Nephron (organoid): ENCODE results near the gene TRAPPC3.

ENCODE experiments used
- H3K27ac Mint-ChIP-seq, 3 experiments: 2 replicates each; pipeline ENCODE4 v1.8.0; 2020; ENCODE audit warnings: mixed read lengths in 3 of 3, mild to moderate bottlenecking in 2 of 3, moderate library complexity in 1 of 3
- H3K27me3 Mint-ChIP-seq: 2 replicates; pipeline ENCODE4 v1.8.0; 2021; ENCODE audit warnings: low read depth, mild to moderate bottlenecking, moderate library complexity, mixed read lengths
- H3K36me3 Mint-ChIP-seq: 2 replicates; pipeline ENCODE4 v1.8.0; 2020; ENCODE audit warnings: low read depth, mixed read lengths
- H3K4me1 Mint-ChIP-seq: 2 replicates; pipeline ENCODE4 v1.8.0; 2020; ENCODE audit warnings: mixed read lengths
- H3K4me3 Mint-ChIP-seq, 3 experiments: 2 replicates each; pipeline ENCODE4 v1.8.0; 2020; ENCODE audit warnings: mild to moderate bottlenecking in 3 of 3, mixed read lengths in 3 of 3, moderate library complexity in 2 of 3
- H3K9me3 Mint-ChIP-seq: 2 replicates; pipeline ENCODE4 v1.8.0; 2020; ENCODE audit warnings: mixed read lengths
- CTCF ChIP-seq, 3 experiments: fragments of 200-600 bp; sonication (generic); IDR thresholded peaks; one replicate each; pipeline ENCODE4 v1.5.0; 2021; ENCODE audit warnings: antibody characterized with exemption in 3 of 3; ENCODE audit not compliant: unreplicated experiment in 3 of 3

TRAPPC3 gene

GRCh38 chr1:36179220-36179600, 29.9 kb upstream of the TRAPPC3 start:
- Mint-ChIP-seq H3K4me1 (peaks cover 21% of the 10 kb centered on the region), H3K27ac (no peak overlapping the region), H3K36me3 (peaks cover 47% of the 10 kb centered on the region), H3K27me3 (no peaks in the 10 kb centered on the region), H3K4me3 (no peak overlapping the region), H3K9me3 (no peaks in the 10 kb centered on the region)
- no peak for TF ChIP-seq CTCF (IDR thresholded peaks at IDR 0.05; ENCODE audit: unreplicated experiment in 3 of 3)

GRCh38 chr1:36178471-36179219, 29.4 kb upstream of the TRAPPC3 start:
- H3K27me3 Mint-ChIP-seq, result no peaks in the 10 kb centered on the region
- no peak overlapping the region for H3K4me3 Mint-ChIP-seq
- no peak for TF ChIP-seq CTCF (IDR thresholded peaks at IDR 0.05; ENCODE audit: unreplicated experiment in 3 of 3)
- peaks cover 27% of the 10 kb centered on the region for H3K4me1 Mint-ChIP-seq
- H3K27ac Mint-ChIP-seq, result no peak overlapping the region
- no peaks in the 10 kb centered on the region for H3K9me3 Mint-ChIP-seq
- peaks cover 53% of the 10 kb centered on the region for H3K36me3 Mint-ChIP-seq

- peaks cover 55% of the 10 kb centered on the region for H3K36me3 Mint-ChIP-seq
These were observed 28.5 kb upstream of the TRAPPC3 start for GRCh38 chr1:36177589-36178431.

GRCh38 chr1:36176106-36176949, 27.0 kb upstream of the TRAPPC3 start:
- no peaks in the 10 kb centered on the region for H3K27me3 Mint-ChIP-seq
- no peaks in the 10 kb centered on the region for H3K9me3 Mint-ChIP-seq
- H3K36me3 Mint-ChIP-seq, result peaks cover 61% of the 10 kb centered on the region
- peaks cover 29% of the 10 kb centered on the region for H3K4me1 Mint-ChIP-seq
- TF ChIP-seq CTCF (IDR thresholded peaks at IDR 0.05; ENCODE audit: unreplicated experiment in 3 of 3), result peak in 2 of 3 experiments; percentile 18 to 25
- peak overlapping the region in 2 of 3 experiments; percentile 33 to 63 for H3K27ac Mint-ChIP-seq
- H3K4me3 Mint-ChIP-seq, result no peak overlapping the region

More at GRCh38 chr1:36177589-36178431, 28.5 kb upstream of the TRAPPC3 start:
- Mint-ChIP-seq H3K27ac (no peak overlapping the region), H3K4me3 (no peak overlapping the region), H3K9me3 (no peaks in the 10 kb centered on the region), H3K27me3 (no peaks in the 10 kb centered on the region), H3K4me1 (peaks cover 29% of the 10 kb centered on the region)
- no peak for TF ChIP-seq CTCF (IDR thresholded peaks at IDR 0.05; ENCODE audit: unreplicated experiment in 3 of 3)

GRCh38 chr1:36175137-36176095, 26.1 kb upstream of the TRAPPC3 start:
- Mint-ChIP-seq H3K9me3 (no peaks in the 10 kb centered on the region), H3K4me3 (peak overlapping the region in 1 of 3 experiments; percentile 22), H3K27me3 (no peaks in the 10 kb centered on the region), H3K27ac (peak overlapping the region in 2 of 3 experiments; percentile 33 to 63), H3K36me3 (peaks cover 61% of the 10 kb centered on the region), H3K4me1 (peaks cover 29% of the 10 kb centered on the region)
- no peak for TF ChIP-seq CTCF (IDR thresholded peaks at IDR 0.05; ENCODE audit: unreplicated experiment in 3 of 3)
